Neuronal stem cell (in vitro differentiated cells): ENCODE measurements around the gene SLC6A3.
A peak's percentile ranks its signal among the peaks of the same experiment; 100 is the strongest.

Source experiments
- DNase-seq: peaks from one replicate; pipeline ENCODE4 v3.0.0-alpha.2; 2013; ENCODE audit warnings: low spot score
- H2AFZ ChIP-seq: one replicate; pipeline ENCODE4 v1.6.1; 2013; ENCODE audit warnings: mild to moderate bottlenecking, low read length, inconsistent platforms
- H2AK5ac ChIP-seq: 2 replicates; pipeline ENCODE4 v1.6.1; 2013; ENCODE audit warnings: low read depth, mild to moderate bottlenecking, inconsistent platforms, low read length, moderate library complexity, mixed read lengths
- H2BK120ac ChIP-seq: 2 replicates; pipeline ENCODE4 v1.6.1; 2013; ENCODE audit warnings: low read depth, mild to moderate bottlenecking, inconsistent platforms, low read length, moderate library complexity, mixed read lengths
- H2BK12ac ChIP-seq: one replicate; pipeline ENCODE4 v1.6.1; 2013; ENCODE audit warnings: low read length, inconsistent platforms
- H2BK15ac ChIP-seq: 2 replicates; pipeline ENCODE4 v1.6.1; 2013; ENCODE audit warnings: mild to moderate bottlenecking, low read length, inconsistent platforms, mixed read lengths
- H2BK5ac ChIP-seq: one replicate; pipeline ENCODE4 v1.6.1; 2013; ENCODE audit warnings: inconsistent platforms, mild to moderate bottlenecking, low read length, moderate library complexity
- H3K14ac ChIP-seq: one replicate; pipeline ENCODE4 v1.6.1; 2013; ENCODE audit warnings: low read length, inconsistent platforms
- H3K18ac ChIP-seq: 2 replicates; pipeline ENCODE4 v1.6.1; 2013; ENCODE audit warnings: low read length, inconsistent platforms
- H3K23ac ChIP-seq: 2 replicates; pipeline ENCODE4 v1.6.1; 2013; ENCODE audit warnings: low read depth, mild to moderate bottlenecking, mixed read lengths, low read length, inconsistent platforms; ENCODE audit not compliant: poor library complexity
- H3K27ac ChIP-seq: replicated peaks from 3 replicates; pipeline ENCODE4 v1.5.1; 2013; ENCODE audit warnings: low read length, inconsistent platforms
- H3K27me3 ChIP-seq, 3 experiments: 2 replicates each; pipeline ENCODE4 v1.6.1; 2013; ENCODE audit warnings: low read length in 3 of 3, mild to moderate bottlenecking in 2 of 3, inconsistent platforms in 1 of 3, low read depth in 1 of 3, mixed read lengths in 1 of 3, moderate library complexity in 1 of 3; ENCODE audit not compliant: control insufficient read depth in 3 of 3, insufficient read depth in 3 of 3
- H3K36me3 ChIP-seq, 2 donors: replicated peaks in 1 of 2; 2 replicates each; pipeline ENCODE4 v1.6.1; 2013; ENCODE audit warnings: low read length in 2 of 2; ENCODE audit not compliant: control insufficient read depth in 2 of 2, insufficient read depth in 2 of 2
- H3K4ac ChIP-seq: 2 replicates; pipeline ENCODE4 v1.6.1; 2013; ENCODE audit warnings: inconsistent platforms, mild to moderate bottlenecking, low read length, moderate library complexity
- H3K4me1 ChIP-seq, 2 donors: 1 replicate in 1 of 2; 2 replicates in 1 of 2; pipeline ENCODE4 v1.6.1; 2013; ENCODE audit warnings: low read length in 2 of 2, low read depth in 1 of 2; ENCODE audit not compliant: control insufficient read depth in 2 of 2, insufficient read depth in 1 of 2
- H3K4me2 ChIP-seq: one replicate; pipeline ENCODE4 v1.6.1; 2013; ENCODE audit warnings: mild to moderate bottlenecking, low read length, inconsistent platforms; ENCODE audit not compliant: insufficient read depth, poor library complexity, severe bottlenecking
- H3K4me3 ChIP-seq, 2 donors: 2 replicates each; pipeline ENCODE4 v1.5.1; 2013; ENCODE audit warnings: low read length in 2 of 2, mild to moderate bottlenecking in 2 of 2, inconsistent platforms in 1 of 2, moderate library complexity in 1 of 2
- H3K79me1 ChIP-seq: one replicate; pipeline ENCODE4 v1.6.1; 2013; ENCODE audit warnings: low read depth, mild to moderate bottlenecking, inconsistent platforms, low read length, moderate library complexity
- H3K9ac ChIP-seq: one replicate; pipeline ENCODE4 v1.6.1; 2013; ENCODE audit warnings: mild to moderate bottlenecking, low read depth, low read length, inconsistent platforms; ENCODE audit not compliant: poor library complexity
- H3K9me3 ChIP-seq, 2 donors: replicated peaks in 1 of 2; 2 replicates each; pipeline versions ENCODE3 to v1.6.1; 2013; ENCODE audit warnings: low read length in 2 of 2, mild to moderate bottlenecking in 2 of 2, inconsistent platforms in 1 of 2, low read depth in 1 of 2, mixed read lengths in 1 of 2, moderate library complexity in 1 of 2; ENCODE audit not compliant: control insufficient read depth in 2 of 2, insufficient read depth in 1 of 2
- H4K8ac ChIP-seq: one replicate; pipeline ENCODE4 v1.6.1; 2013; ENCODE audit warnings: low read depth, mild to moderate bottlenecking, inconsistent platforms, low read length, moderate library complexity
- H4K91ac ChIP-seq: one replicate; pipeline ENCODE4 v1.6.1; 2013; ENCODE audit warnings: low read length, low read depth, mild to moderate bottlenecking, inconsistent platforms; ENCODE audit not compliant: poor library complexity
- WGBS, 2 donors: extraction: QIAGEN DNeasy Blood & Tissue Kit; methylation state at CpG; one replicate each; pipeline ENCODE4 v1.1.7; 2013; ENCODE audit warnings: missing lambda C conversion rate in 2 of 2, mixed read lengths in 1 of 2; ENCODE audit not compliant: insufficient read length in 2 of 2, insufficient replicate concordance in 1 of 2; ENCODE audit errors: extremely low coverage in 2 of 2; 5-methylcytosine and 5-hydroxymethylcytosine counted together

Gene SLC6A3

GRCh38 chr5:1349246-1349645 is 96.0 kb downstream of the SLC6A3 start:
- Histone ChIP-seq H3K27me3 (peaks cover 0 to 3% (median 0%) of the 10 kb centered on the region in 3 experiments), H2BK15ac (no peak overlapping the region), H3K4me2 (no peak overlapping the region), H2AK5ac (no peak overlapping the region), H3K18ac (no peak overlapping the region), H2AFZ (no peak overlapping the region), H4K91ac (no peak overlapping the region), H2BK12ac (no peak overlapping the region), H3K27ac (no peak overlapping the region), H3K4me1 (peaks cover 2 to 4% of the 10 kb centered on the region in 2 donors), H3K4ac (no peak overlapping the region), H3K23ac (no peak overlapping the region), H2BK5ac (no peak overlapping the region), H2BK120ac (no peak overlapping the region), H3K4me3 (no peak overlapping the region), H3K9me3 (no peaks in the 10 kb centered on the region), H3K9ac (no peak overlapping the region), H3K79me1 (peaks cover 7% of the 10 kb centered on the region), H3K36me3 (no peaks in the 10 kb centered on the region), H3K14ac (no peak overlapping the region), H4K8ac (no peak overlapping the region)
- no CpG with 5 or more reads among the region's 12 CpGs for WGBS, 2 donors
- no peak for DNase-seq

GRCh38 chr5:1348986-1349245 is 96.3 kb downstream of the SLC6A3 start:
- DNase-seq: no peak
- peaks cover 0 to 1% of the 10 kb centered on the region in 2 donors for H3K36me3 ChIP-seq
- H2BK5ac ChIP-seq: no peak overlapping the region
- H3K4ac ChIP-seq: no peak overlapping the region
- no peak overlapping the region for H3K14ac ChIP-seq
- H2AFZ ChIP-seq: no peak overlapping the region
- H3K23ac ChIP-seq: no peak overlapping the region
- no CpG with 5 or more reads among the region's 1 CpG for WGBS, 2 donors
- H3K27me3 ChIP-seq: peaks cover 0 to 3% (median 0%) of the 10 kb centered on the region in 3 experiments
- peaks cover 4 to 5% of the 10 kb centered on the region in 2 donors for H3K4me1 ChIP-seq
- H3K4me2 ChIP-seq: no peak overlapping the region
- no peaks in the 10 kb centered on the region for H3K9me3 ChIP-seq
- no peak overlapping the region for H2AK5ac ChIP-seq
- no peak overlapping the region for H4K91ac ChIP-seq
- H4K8ac ChIP-seq: peak overlapping the region; percentile 19
- no peak overlapping the region for H2BK120ac ChIP-seq
- H3K4me3 ChIP-seq: no peak overlapping the region
- H3K79me1 ChIP-seq: peaks cover 10% of the 10 kb centered on the region
- no peak overlapping the region for H2BK15ac ChIP-seq
- no peak overlapping the region for H2BK12ac ChIP-seq
- no peak overlapping the region for H3K9ac ChIP-seq
- H3K18ac ChIP-seq: no peak overlapping the region
- H3K27ac ChIP-seq: no peak overlapping the region

- H3K4me3 ChIP-seq: no peak overlapping the region
- peak overlapping the region; percentile 44 for H3K9ac ChIP-seq
- peaks cover 7 to 8% of the 10 kb centered on the region in 2 donors for H3K4me1 ChIP-seq
- no peak overlapping the region for H2BK15ac ChIP-seq
- no peak overlapping the region for H2BK120ac ChIP-seq
- H3K18ac ChIP-seq: no peak overlapping the region
- no peak overlapping the region for H3K4ac ChIP-seq
- no peak overlapping the region for H4K8ac ChIP-seq
- no peak overlapping the region for H3K23ac ChIP-seq
- H3K27ac ChIP-seq: no peak overlapping the region
- no peak overlapping the region for H2AFZ ChIP-seq
- no CpG with 5 or more reads among the region's 10 CpGs for WGBS, 2 donors
- DNase-seq: no peak
- no peak overlapping the region for H3K14ac ChIP-seq
- H3K36me3 ChIP-seq: peaks cover 4 to 10% of the 10 kb centered on the region in 2 donors
- H2AK5ac ChIP-seq: peak overlapping the region; percentile 37
- no peaks in the 10 kb centered on the region for H3K9me3 ChIP-seq
- H3K4me2 ChIP-seq: no peak overlapping the region
- no peak overlapping the region for H2BK5ac ChIP-seq
- H4K91ac ChIP-seq: no peak overlapping the region
- peaks cover 15% of the 10 kb centered on the region for H3K79me1 ChIP-seq
- H2BK12ac ChIP-seq: no peak overlapping the region
- peaks cover 0 to under 1% (median 0%) of the 10 kb centered on the region in 3 experiments for H3K27me3 ChIP-seq
Observed at GRCh38 chr5:1347571-1347970, 97.7 kb downstream of the SLC6A3 start.

- no peak for DNase-seq
- Histone ChIP-seq H3K14ac (no peak overlapping the region), H2BK12ac (peak overlapping the region; percentile 46), H2BK120ac (no peak overlapping the region), H2AFZ (no peak overlapping the region), H3K4me2 (peak overlapping the region; percentile 25), H3K18ac (no peak overlapping the region), H4K91ac (no peak overlapping the region), H4K8ac (no peak overlapping the region), H3K4me3 (peak overlapping the region in 1 of 2 donors; percentile 93), H3K9ac (no peak overlapping the region), H3K9me3 (no peaks in the 10 kb centered on the region), H3K79me1 (peaks cover 15% of the 10 kb centered on the region), H3K27me3 (no peaks in the 10 kb centered on the region), H3K23ac (no peak overlapping the region), H2BK15ac (no peak overlapping the region), H3K36me3 (peaks cover 12 to 18% of the 10 kb centered on the region in 2 donors), H3K4ac (no peak overlapping the region), H2AK5ac (no peak overlapping the region), H3K4me1 (peaks cover 7 to 8% of the 10 kb centered on the region in 2 donors), H2BK5ac (no peak overlapping the region), H3K27ac (no peak overlapping the region)
- no CpG with 5 or more reads among the region's 21 CpGs for WGBS, 2 donors
Observed at GRCh38 chr5:1346627-1347440, 98.4 kb downstream of the SLC6A3 start.
